K562 (cell line): ENCODE results near the gene CLSTN2. TPM values are rescaled to one million over a fixed set of nuclear protein-coding genes. Genes with fewer than 3 reads are reported as not detected.

Experiments
- ATAC-seq: fragments of 200-7000 bp; cut with Tn5 transposase; 3 replicates; pipeline ENCODE4 v1.9.1; 2020; ENCODE audit warnings: moderate library complexity
- BruUV-seq: library from RNA; stranded (reverse); fragments of 400-500 nt; replicated peaks from 2 replicates; lab custom pipeline; 2021; lab: Mats Ljungman, UMichigan
- CTCF ChIA-PET: fragments of 300-600 bp; formaldehyde crosslinking; extraction: SDS; loops from one replicate; lab custom pipeline; 2021; ENCODE audit warnings: low intra/inter-chr PET ratio; lab: Yijun Ruan, JAX
- POLR2A ChIA-PET: fragments of 300-600, 350-650 bp; sonication (Branson Sonifier 250); formaldehyde crosslinking; extraction: SDS; loops from one replicate; lab custom pipeline; 2021; ENCODE audit warnings: antibody characterized with exemption, inconsistent platforms; lab: Yijun Ruan, JAX
- DNase-seq, 4 experiments: peaks; one replicate each; pipeline versions ENCODE4 v3.0.0 to v3.0.0-alpha.2; 2011 to 2018; ENCODE audit warnings: low spot score in 3 of 4, mixed read lengths in 3 of 4; ENCODE audit errors: extremely low read depth in 1 of 4
- FAIRE-seq: peaks from 2 replicates; lab custom pipeline; 2011; peaks lifted over from hg19 to GRCh38; lab: Jason Lieb, UNC
- H2AFZ ChIP-seq: 2 replicates; pipeline ENCODE4 v1.6.0; 2011; ENCODE audit warnings: low read depth, low read length, control low read depth, inconsistent platforms
- H3K27ac ChIP-seq: fragments of 200-600 bp; 3 replicates; pipeline ENCODE4 v1.8.0; 2011; ENCODE audit warnings: low read depth, mild to moderate bottlenecking, control low read depth, inconsistent platforms, low read length, moderate library complexity, mixed read lengths; ENCODE audit errors: extremely low read depth
- H3K27me3 ChIP-seq, 2 experiments: fragments of 300-600 bp in 1 of 2; 2 replicates in 1 of 2; 3 replicates in 1 of 2; pipeline versions ENCODE4 v1.6.0 to v1.8.0; 2011; ENCODE audit warnings: inconsistent platforms in 2 of 2, low read length in 2 of 2, mild to moderate bottlenecking in 1 of 2, mixed read lengths in 1 of 2, moderate library complexity in 1 of 2; ENCODE audit not compliant: control insufficient read depth in 2 of 2, insufficient read depth in 2 of 2
- H3K36me3 ChIP-seq: fragments of 300-600 bp; 3 replicates; pipeline ENCODE4 v1.8.0; 2011; ENCODE audit warnings: mild to moderate bottlenecking, low read length, inconsistent platforms; ENCODE audit not compliant: control insufficient read depth, insufficient read depth
- H3K4me1 ChIP-seq, 2 experiments: fragments of 200-600 bp in 1 of 2; replicated peaks in 1 of 2; 2 replicates in 1 of 2; 3 replicates in 1 of 2; pipeline versions ENCODE4 v1.5.1 to v1.8.0; 2011; ENCODE audit warnings: inconsistent platforms in 2 of 2, low read length in 2 of 2, mild to moderate bottlenecking in 1 of 2, mixed read lengths in 1 of 2, moderate library complexity in 1 of 2; ENCODE audit not compliant: control insufficient read depth in 2 of 2, insufficient read depth in 2 of 2
- H3K4me2 ChIP-seq: 2 replicates; pipeline ENCODE4 v1.6.1; 2011; ENCODE audit warnings: low read length, control low read depth, inconsistent platforms, mixed read lengths; ENCODE audit not compliant: insufficient read depth
- H3K4me3 ChIP-seq: fragments of 200-600 bp; sonication (generic), shearing (Covaris generic); 2 replicates; pipeline ENCODE4 v1.5.1; 2016; ENCODE audit warnings: control low read depth, inconsistent platforms
- H3K79me2 ChIP-seq: fragments of 200-600 bp; 3 replicates; pipeline ENCODE4 v1.8.0; 2011; ENCODE audit warnings: low read length, inconsistent platforms; ENCODE audit not compliant: control insufficient read depth, insufficient read depth
- H3K9ac ChIP-seq, 2 experiments: 2 replicates each; pipeline versions ENCODE4 v1.6.0 to v1.6.1; 2011; ENCODE audit warnings: low read depth in 2 of 2, low read length in 2 of 2, control low read depth in 1 of 2, inconsistent platforms in 1 of 2, mild to moderate bottlenecking in 1 of 2, mixed read lengths in 1 of 2; ENCODE audit not compliant: insufficient read depth in 1 of 2
- H3K9me1 ChIP-seq: one replicate; pipeline ENCODE4 v1.6.0; 2011; ENCODE audit warnings: inconsistent platforms, mild to moderate bottlenecking, low read length, moderate library complexity; ENCODE audit not compliant: control insufficient read depth, insufficient read depth
- H3K9me3 ChIP-seq: replicated peaks from 2 replicates; pipeline ENCODE4 v1.5.1; 2011; ENCODE audit warnings: low read depth, low read length, inconsistent platforms; ENCODE audit not compliant: control insufficient read depth, insufficient read depth
- H4K20me1 ChIP-seq: replicated peaks from 2 replicates; pipeline ENCODE4 v1.6.1; 2011; ENCODE audit warnings: low read length, inconsistent platforms, mixed read lengths; ENCODE audit not compliant: control insufficient read depth, insufficient read depth
- CLOCK ChIP-seq: fragments of 250-450 bp; sonication (Bioruptor Pico); IDR thresholded peaks from 2 replicates; pipeline ENCODE4 v1.4.0; 2020; ENCODE audit warnings: mild to moderate bottlenecking, moderate library complexity, borderline replicate concordance
- CREB3L1 ChIP-seq: fragments of 450-650 bp; IDR thresholded peaks from 2 replicates; pipeline ENCODE4 v1.6.1; 2014; ENCODE audit warnings: low read depth, mild to moderate bottlenecking, moderate library complexity, borderline replicate concordance
- CTBP1 ChIP-seq: fragments of 450-650 bp; IDR thresholded peaks from 2 replicates; pipeline ENCODE4 v1.6.1; 2016; ENCODE audit warnings: borderline replicate concordance
- EHMT2 ChIP-seq: fragments of 450-650 bp; IDR thresholded peaks from 2 replicates; pipeline ENCODE4 v1.6.1; 2018; ENCODE audit warnings: antibody characterized with exemption
- ELF1 ChIP-seq: fragments of 200-800 bp; sonication (Bioruptor generic); IDR thresholded peaks from 2 replicates; pipeline ENCODE4 v1.6.1; 2016; ENCODE audit warnings: missing genetic modification characterization, missing compliant biosample characterization
- FUS ChIP-seq: fragments of 200-400 bp; formaldehyde crosslinking; optimal IDR thresholded peaks from 2 replicates; pipeline ENCODE3; 2017; ENCODE audit warnings: low read depth, low read length
- NEUROD1 ChIP-seq: fragments of 150-350 bp; IDR thresholded peaks from 2 replicates; pipeline ENCODE4 v1.6.1; 2014; ENCODE audit warnings: borderline replicate concordance, low read length, low read depth; ENCODE audit not compliant: partially characterized antibody
- NFIX ChIP-seq: fragments of 250-450 bp; sonication (Bioruptor Pico); IDR thresholded peaks from 2 replicates; pipeline ENCODE4 v1.4.0; 2020; ENCODE audit warnings: low read depth, mild to moderate bottlenecking, moderate library complexity
- TFAM ChIP-seq: fragments of 250-450 bp; sonication (Bioruptor Pico); conservative IDR thresholded peaks from 2 replicates; pipeline ENCODE4 v1.5.0; 2021; ENCODE audit warnings: mild to moderate bottlenecking, moderate library complexity
- TOE1 ChIP-seq, 2 experiments: fragments of 450-650 bp in 1 of 2; sonication (generic) in 1 of 2; formaldehyde crosslinking in 1 of 2; IDR thresholded peaks; 2 replicates each; pipeline versions ENCODE4 v1.7.1 to v1.8.0; 2016 to 2022; ENCODE audit warnings: borderline replicate concordance in 2 of 2, mild to moderate bottlenecking in 2 of 2, antibody characterized with exemption in 1 of 2, inconsistent platforms in 1 of 2, low read depth in 1 of 2, missing genetic modification reagents in 1 of 2, moderate library complexity in 1 of 2
- ZNF551 ChIP-seq: fragments of 250-450 bp; sonication (Bioruptor Pico); IDR thresholded peaks from 2 replicates; pipeline ENCODE4 v1.5.0; 2021; ENCODE audit warnings: mild to moderate bottlenecking, moderate library complexity
- ZNF707 ChIP-seq: fragments of 250-450 bp; sonication (Bioruptor Pico); conservative IDR thresholded peaks from 2 replicates; pipeline ENCODE4 v1.8.0; 2022; ENCODE audit warnings: inconsistent platforms, mild to moderate bottlenecking, moderate library complexity
- WGBS: fragments of 100-300 bp; shearing (Covaris generic); methylation state at CpG from one replicate; pipeline ENCODE4 v1.1.6; 2016; ENCODE audit warnings: low coverage, mixed read lengths; ENCODE audit not compliant: insufficient coverage; ENCODE audit errors: missing lambda C conversion rate; 5-methylcytosine and 5-hydroxymethylcytosine counted together
- in situ Hi-C: fragments of 300-500 bp; cut with MboI; formaldehyde crosslinking; loops from 4 replicates; pipeline ENCODE4 v1.15.0; 2018; ENCODE audit warnings: inconsistent platforms, mixed read lengths
- intact Hi-C: fragments of 100-400 bp; cut with micrococcal nuclease; formaldehyde crosslinking; loops from 2 replicates; pipeline ENCODE4 v1.14.2; 2022
- polyA plus RNA-seq, 8 experiments: library from polyadenylated mRNA; depleted of rRNA in 4 of 8; stranded (reverse) in 5 of 8; unstranded in 3 of 8; fragments of >200 nt; fragmentation: Nextera tagmentation in 2 of 8; fragmentation: Illumina TruSeq in 1 of 8; extraction: Ambion mirVana in 2 of 8; extraction: Trizol in 1 of 8; gene quantifications; 2 replicates each; pipeline versions ENCODE4 v1.2.1 to v1.2.3, GENCODE V29; 2011 to 2014; ENCODE audit warnings: inconsistent platforms in 1 of 8, missing spikeins in 1 of 8
- total RNA-seq, 7 experiments: library from RNA; depleted of rRNA in 6 of 7; stranded (reverse); fragments of >200 nt in 6 of 7; fragmentation: Illumina TruSeq in 2 of 7; extraction: Trizol in 2 of 7; gene quantifications; 2 replicates each; pipeline versions ENCODE4 v1.2.1 to v1.2.3, GENCODE V29; 2011 to 2021; ENCODE audit warnings: low replicate concordance in 1 of 7

The CLSTN2 gene
- total and polyA plus RNA-seq, 9 of the 15 experiments (the other 6 are each of a cell fraction or from before 2014, with no cell fraction given), result 0.02 to 0.04 (median 0.04) TPM; not detected in 6

GRCh38 chr3:140493271-140493670, 558.3 kb downstream of the CLSTN2 start:
- FAIRE-seq, result no peak
- Histone ChIP-seq H3K27me3 (peaks cover 0 to 11% of the 10 kb centered on the region in 2 experiments; a peak in 1 of 5 replicates), H3K9me3 (no peaks in the 10 kb centered on the region), H2AFZ (no peak overlapping the region), H3K9ac (no peak overlapping the region), H3K4me3 (no peak overlapping the region), H3K4me1 (no peaks in the 10 kb centered on the region; a peak in 1 of 5 replicates), H3K36me3 (no peaks in the 10 kb centered on the region), H4K20me1 (no peaks in the 10 kb centered on the region), H3K4me2 (no peak overlapping the region), H3K9me1 (no peaks in the 10 kb centered on the region), H3K27ac (no peak overlapping the region), H3K79me2 (no peaks in the 10 kb centered on the region)
- no peak for DNase-seq
- intact Hi-C loops (no loop called here), in situ Hi-C loops (no loop called here)
- CTCF ChIA-PET, result no interaction called here
- 0% methylated on average over 1 of the region's 1 CpG for WGBS
- no TSS peak for BruUV-seq
- POLR2A ChIA-PET, result no interaction called here
- no peak for TF ChIP-seq NEUROD1
- no peak for TF ChIP-seq FUS
- TF ChIP-seq EHMT2, result no peak
- ATAC-seq, result no peak

- no peaks in the 10 kb centered on the region; a peak in 1 of 5 replicates for H3K4me1 ChIP-seq
- no peaks in the 10 kb centered on the region for H3K9me1 ChIP-seq
- peaks cover 0 to 11% of the 10 kb centered on the region in 2 experiments; a peak in 1 of 5 replicates for H3K27me3 ChIP-seq
- no TSS peak for BruUV-seq
- 0% methylated on average over 2 of the region's 2 CpGs for WGBS
- FAIRE-seq (no peak), DNase-seq (no peak), ATAC-seq (no peak)
- H3K27ac ChIP-seq, result no peak overlapping the region
- no peaks in the 10 kb centered on the region for H3K79me2 ChIP-seq
- no peak overlapping the region for H2AFZ ChIP-seq
- ChIA-PET POLR2A (no interaction called here), CTCF (no interaction called here)
- in situ Hi-C loops, result no loop called here
- H3K4me3 ChIP-seq, result no peak overlapping the region
- no peaks in the 10 kb centered on the region for H3K9me3 ChIP-seq
- H3K9ac ChIP-seq, result no peak overlapping the region
- no peak overlapping the region for H3K4me2 ChIP-seq
- H4K20me1 ChIP-seq, result no peaks in the 10 kb centered on the region
- intact Hi-C loops, result no loop called here
- H3K36me3 ChIP-seq, result no peaks in the 10 kb centered on the region
- TF ChIP-seq ZNF551 (CRISPR knock-in tag) (no peak), ELF1 (tag) (no peak), CTBP1 (no peak), CREB3L1 (no peak), ZNF707 (CRISPR knock-in tag) (no peak), CLOCK (no peak), TOE1 (IDR thresholded peaks at IDR 0.05; ENCODE audit: borderline replicate concordance) (no peak), TOE1 (CRISPR knock-in tag; IDR thresholded peaks at IDR 0.05; ENCODE audit: borderline replicate concordance, low read depth) (no peak), TFAM (no peak), NFIX (no peak)
Observed at GRCh38 chr3:140494970-140495369, 560.0 kb downstream of the CLSTN2 start.
